Measurements from ENCODE around the gene OLFML2B.

- TF ChIP-seq, protein P1, sequence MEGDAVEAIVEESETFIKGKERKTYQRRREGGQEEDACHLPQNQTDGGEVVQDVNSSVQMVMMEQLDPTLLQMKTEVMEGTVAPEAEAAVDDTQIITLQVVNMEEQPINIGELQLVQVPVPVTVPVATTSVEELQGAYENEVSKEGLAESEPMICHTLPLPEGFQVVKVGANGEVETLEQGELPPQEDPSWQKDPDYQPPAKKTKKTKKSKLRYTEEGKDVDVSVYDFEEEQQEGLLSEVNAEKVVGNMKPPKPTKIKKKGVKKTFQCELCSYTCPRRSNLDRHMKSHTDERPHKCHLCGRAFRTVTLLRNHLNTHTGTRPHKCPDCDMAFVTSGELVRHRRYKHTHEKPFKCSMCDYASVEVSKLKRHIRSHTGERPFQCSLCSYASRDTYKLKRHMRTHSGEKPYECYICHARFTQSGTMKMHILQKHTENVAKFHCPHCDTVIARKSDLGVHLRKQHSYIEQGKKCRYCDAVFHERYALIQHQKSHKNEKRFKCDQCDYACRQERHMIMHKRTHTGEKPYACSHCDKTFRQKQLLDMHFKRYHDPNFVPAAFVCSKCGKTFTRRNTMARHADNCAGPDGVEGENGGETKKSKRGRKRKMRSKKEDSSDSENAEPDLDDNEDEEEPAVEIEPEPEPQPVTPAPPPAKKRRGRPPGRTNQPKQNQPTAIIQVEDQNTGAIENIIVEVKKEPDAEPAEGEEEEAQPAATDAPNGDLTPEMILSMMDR (conservative IDR thresholded peaks at IDR 0.05; ENCODE audit: low read depth, low read length): no peak
- TF ChIP-seq, protein P2, sequence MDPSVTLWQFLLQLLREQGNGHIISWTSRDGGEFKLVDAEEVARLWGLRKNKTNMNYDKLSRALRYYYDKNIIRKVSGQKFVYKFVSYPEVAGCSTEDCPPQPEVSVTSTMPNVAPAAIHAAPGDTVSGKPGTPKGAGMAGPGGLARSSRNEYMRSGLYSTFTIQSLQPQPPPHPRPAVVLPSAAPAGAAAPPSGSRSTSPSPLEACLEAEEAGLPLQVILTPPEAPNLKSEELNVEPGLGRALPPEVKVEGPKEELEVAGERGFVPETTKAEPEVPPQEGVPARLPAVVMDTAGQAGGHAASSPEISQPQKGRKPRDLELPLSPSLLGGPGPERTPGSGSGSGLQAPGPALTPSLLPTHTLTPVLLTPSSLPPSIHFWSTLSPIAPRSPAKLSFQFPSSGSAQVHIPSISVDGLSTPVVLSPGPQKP (IDR thresholded peaks at IDR 0.05; ENCODE audit: borderline replicate concordance, low read depth, low read length): no peak
- TF ChIP-seq RAD21 (IDR thresholded peaks at IDR 0.05; ENCODE audit: low read length) (no peak), POLR2A (IDR thresholded peaks at IDR 0.05; ENCODE audit: low read depth, low read length) (no peak), FOS (IDR thresholded peaks at IDR 0.05; ENCODE audit: low read depth, low read length) (no peak), MAZ (IDR thresholded peaks at IDR 0.05; ENCODE audit: borderline replicate concordance, low read depth, low read length) (no peak)
These were observed 41.7 kb downstream of the OLFML2B start for GRCh38 chr1:161981735-161982506.

All from IMR-90 (cell line).